ENCODE measurements around the gene GLYATL3. TPM values are rescaled to one million over a fixed set of nuclear protein-coding genes. Genes with fewer than 3 reads are reported as not detected.

GLYATL3 gene
- total RNA-seq, 1 experiment from 2014 or later, result not detected

GRCh38 chr6:49543087-49543858 is 43.5 kb downstream of the GLYATL3 start:
- DNase-seq (ENCODE audit: extremely low read depth, low read depth), result no peak

- no peak for DNase-seq (ENCODE audit: extremely low read depth, low read depth)
These were observed 46.6 kb downstream of the GLYATL3 start for GRCh38 chr6:49546331-49546730.

- DNase-seq (ENCODE audit: extremely low read depth, low read depth), result no peak
These were observed 49.0 kb downstream of the GLYATL3 start for GRCh38 chr6:49548613-49549304.

- no peak for DNase-seq (ENCODE audit: extremely low read depth, low read depth)
These were observed 50.2 kb downstream of the GLYATL3 start for GRCh38 chr6:49549691-49550491.

- no peak for DNase-seq (ENCODE audit: extremely low read depth, low read depth)
These were observed 50.9 kb downstream of the GLYATL3 start, which contains the start of gene C6orf141 for GRCh38 chr6:49550492-49551077. C6orf141 (plus strand) TSS chr6:49550668; CDS start chr6:49550793, 125 bp downstream.

- no peak for DNase-seq (ENCODE audit: extremely low read depth, low read depth)
These were observed 51.5 kb downstream of the GLYATL3 start for GRCh38 chr6:49551078-49551865.

- DNase-seq (ENCODE audit: extremely low read depth, low read depth), result no peak
These were observed 52.1 kb downstream of the GLYATL3 start for GRCh38 chr6:49551866-49552129.

- DNase-seq (ENCODE audit: extremely low read depth, low read depth), result no peak
These were observed 52.9 kb downstream of the GLYATL3 start for GRCh38 chr6:49552596-49552995.

GRCh38 chr6:49553384-49553783 is 53.7 kb downstream of the GLYATL3 start:
- DNase-seq (ENCODE audit: extremely low read depth, low read depth), result no peak

GRCh38 chr6:49555951-49556350 is 56.2 kb downstream of the GLYATL3 start:
- no peak for DNase-seq (ENCODE audit: extremely low read depth, low read depth)

- peak; percentile 84 for DNase-seq (ENCODE audit: extremely low read depth, low read depth)
These were observed 56.7 kb downstream of the GLYATL3 start for GRCh38 chr6:49556429-49556837.

GRCh38 chr6:49557177-49557576 is 57.5 kb downstream of the GLYATL3 start:
- no peak for DNase-seq (ENCODE audit: extremely low read depth, low read depth)

- DNase-seq (ENCODE audit: extremely low read depth, low read depth), result no peak
These were observed 58.5 kb downstream of the GLYATL3 start for GRCh38 chr6:49558238-49558637.

- DNase-seq (ENCODE audit: extremely low read depth, low read depth), result no peak
These were observed 63.5 kb downstream of the GLYATL3 start for GRCh38 chr6:49563006-49563886.

GRCh38 chr6:49564552-49564951 is 64.8 kb downstream of the GLYATL3 start:
- DNase-seq (ENCODE audit: extremely low read depth, low read depth), result no peak

- no peak for DNase-seq (ENCODE audit: extremely low read depth, low read depth)
These were observed 65.5 kb downstream of the GLYATL3 start for GRCh38 chr6:49565261-49565660.

GRCh38 chr6:49565855-49566254 is 66.1 kb downstream of the GLYATL3 start:
- no peak for DNase-seq (ENCODE audit: extremely low read depth, low read depth)

- DNase-seq (ENCODE audit: extremely low read depth, low read depth), result no peak
These were observed 70.9 kb downstream of the GLYATL3 start for GRCh38 chr6:49570474-49571079.

- DNase-seq (ENCODE audit: extremely low read depth, low read depth), result no peak
These were observed 76.9 kb downstream of the GLYATL3 start for GRCh38 chr6:49576618-49577017.

All from NCI-H460 (cell line).